ENCODE results near the gene SPRR2G.

DNA sequence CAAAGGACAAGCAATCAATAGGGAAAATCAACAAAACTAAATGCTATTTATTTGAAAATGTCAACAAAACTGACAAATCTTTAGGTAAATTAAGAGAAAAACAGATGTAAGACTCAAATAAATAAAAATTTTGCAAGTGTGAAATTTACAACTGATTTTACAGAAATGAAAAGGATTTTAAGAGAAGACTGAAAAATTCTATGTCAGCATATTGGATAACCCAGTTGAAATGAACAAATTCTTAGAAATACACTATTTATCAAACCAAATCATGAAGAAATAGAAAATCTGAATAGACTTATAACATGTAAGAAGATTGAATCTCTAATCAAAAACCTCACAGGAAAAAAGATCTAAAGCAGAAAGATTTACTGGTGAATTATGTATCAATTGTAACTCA lies 29.7 kb downstream of the SPRR2G start:
- TF ChIP-seq, protein P1, sequence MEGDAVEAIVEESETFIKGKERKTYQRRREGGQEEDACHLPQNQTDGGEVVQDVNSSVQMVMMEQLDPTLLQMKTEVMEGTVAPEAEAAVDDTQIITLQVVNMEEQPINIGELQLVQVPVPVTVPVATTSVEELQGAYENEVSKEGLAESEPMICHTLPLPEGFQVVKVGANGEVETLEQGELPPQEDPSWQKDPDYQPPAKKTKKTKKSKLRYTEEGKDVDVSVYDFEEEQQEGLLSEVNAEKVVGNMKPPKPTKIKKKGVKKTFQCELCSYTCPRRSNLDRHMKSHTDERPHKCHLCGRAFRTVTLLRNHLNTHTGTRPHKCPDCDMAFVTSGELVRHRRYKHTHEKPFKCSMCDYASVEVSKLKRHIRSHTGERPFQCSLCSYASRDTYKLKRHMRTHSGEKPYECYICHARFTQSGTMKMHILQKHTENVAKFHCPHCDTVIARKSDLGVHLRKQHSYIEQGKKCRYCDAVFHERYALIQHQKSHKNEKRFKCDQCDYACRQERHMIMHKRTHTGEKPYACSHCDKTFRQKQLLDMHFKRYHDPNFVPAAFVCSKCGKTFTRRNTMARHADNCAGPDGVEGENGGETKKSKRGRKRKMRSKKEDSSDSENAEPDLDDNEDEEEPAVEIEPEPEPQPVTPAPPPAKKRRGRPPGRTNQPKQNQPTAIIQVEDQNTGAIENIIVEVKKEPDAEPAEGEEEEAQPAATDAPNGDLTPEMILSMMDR (IDR thresholded peaks at IDR 0.05) = no peak
- no peak for TF ChIP-seq POLR2A (IDR thresholded peaks at IDR 0.05)
